Measurements from ENCODE around the gene AP3S1. TPM values are rescaled to one million over a fixed set of nuclear protein-coding genes. Genes with fewer than 3 reads are reported as not detected.
"Not testable (repeated sequence)": the region's sequence is repeated elsewhere in the genome, so short reads cannot be mapped to it uniquely, and the experiment has no call there.

The AP3S1 gene
- total RNA-seq, 1 donor from 2014 or later: 56.0 TPM

GRCh38 chr5:115872447-115872846 is 30.7 kb downstream of the AP3S1 start:
- H3K27me3 Mint-ChIP-seq (ENCODE audit: low read depth): no peaks in the 10 kb centered on the region
- no peak overlapping the region for H3K4me3 Mint-ChIP-seq
- no peak for DNase-seq (ENCODE audit: low spot score in 2 of 2, unreplicated experiment in 2 of 2)
- peaks cover 33% of the 10 kb centered on the region for H3K36me3 Mint-ChIP-seq
- no peak for TF ChIP-seq CTCF (IDR thresholded peaks at IDR 0.05; ENCODE audit: unreplicated experiment)
- H3K4me1 Mint-ChIP-seq: peaks cover 5% of the 10 kb centered on the region
- no peak overlapping the region for H3K27ac Mint-ChIP-seq
- H3K9me3 Mint-ChIP-seq: no peaks in the 10 kb centered on the region

DNA sequence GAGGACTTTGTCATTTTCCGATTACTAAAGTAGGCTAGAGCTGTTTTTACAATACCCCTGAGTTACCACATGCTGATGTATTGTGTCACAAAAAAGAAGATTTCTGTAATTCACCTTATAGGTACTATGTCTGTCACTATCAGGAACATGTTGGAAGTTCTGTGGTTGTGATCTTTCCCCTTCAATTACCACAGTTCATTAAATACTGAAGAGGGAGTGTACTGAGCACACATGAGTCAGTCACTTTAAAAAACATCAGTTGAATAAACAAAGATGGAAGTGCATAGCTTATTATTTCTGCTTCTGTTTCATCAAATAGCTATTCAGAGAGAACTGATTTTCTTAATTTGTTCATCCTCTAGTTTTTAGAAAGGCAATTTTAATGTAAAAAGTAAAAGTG is 31.7 kb downstream of the AP3S1 start:
- TF ChIP-seq CTCF (IDR thresholded peaks at IDR 0.05; ENCODE audit: unreplicated experiment): no peak
- no peaks in the 10 kb centered on the region for H3K27me3 Mint-ChIP-seq (ENCODE audit: low read depth)
- no peak overlapping the region for H3K27ac Mint-ChIP-seq
- DNase-seq (ENCODE audit: low spot score in 2 of 2, unreplicated experiment in 2 of 2): no peak
- peaks cover 5% of the 10 kb centered on the region for H3K4me1 Mint-ChIP-seq
- peaks cover 41% of the 10 kb centered on the region for H3K36me3 Mint-ChIP-seq
- H3K9me3 Mint-ChIP-seq: peaks cover 7% of the 10 kb centered on the region
- no peak overlapping the region for H3K4me3 Mint-ChIP-seq

DNA sequence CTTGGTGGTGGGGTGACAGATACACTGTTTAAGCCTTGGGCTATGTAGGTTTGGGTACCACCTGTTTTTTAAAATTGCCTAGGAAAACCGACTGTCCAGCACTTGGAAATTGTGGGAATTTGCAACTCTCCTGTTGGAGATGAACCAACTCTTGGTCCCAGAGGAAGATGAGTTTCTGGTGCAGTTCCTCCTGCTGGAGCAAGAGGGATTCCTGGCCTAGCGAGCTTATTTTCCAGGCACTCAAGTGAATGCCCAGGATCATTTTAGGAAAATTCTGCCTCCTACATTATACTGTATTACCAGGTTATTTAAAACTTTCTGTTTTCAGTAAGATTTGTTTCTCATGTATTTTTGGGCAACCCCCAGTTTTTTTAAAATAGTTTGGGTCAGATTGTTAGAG is 33.7 kb downstream of the AP3S1 start:
- Mint-ChIP-seq H3K4me3 (no peak overlapping the region), H3K27ac (no peak overlapping the region), H3K9me3 (peaks cover 26% of the 10 kb centered on the region), H3K4me1 (no peaks in the 10 kb centered on the region), H3K27me3 (ENCODE audit: low read depth) (no peaks in the 10 kb centered on the region), H3K36me3 (peaks cover 59% of the 10 kb centered on the region)
- no peak for TF ChIP-seq CTCF (IDR thresholded peaks at IDR 0.05; ENCODE audit: unreplicated experiment)
- no peak for DNase-seq (ENCODE audit: low spot score in 2 of 2, unreplicated experiment in 2 of 2)

GRCh38 chr5:115877342-115877741 is 35.6 kb downstream of the AP3S1 start:
- H3K4me1 Mint-ChIP-seq; H3K27ac Mint-ChIP-seq; DNase-seq (ENCODE audit: low spot score in 2 of 2, unreplicated experiment in 2 of 2); H3K27me3 Mint-ChIP-seq (ENCODE audit: low read depth); H3K4me3 Mint-ChIP-seq: not testable (repeated sequence)
- peaks cover 38% of the 10 kb centered on the region for H3K9me3 Mint-ChIP-seq
- peaks cover 65% of the 10 kb centered on the region for H3K36me3 Mint-ChIP-seq

DNA sequence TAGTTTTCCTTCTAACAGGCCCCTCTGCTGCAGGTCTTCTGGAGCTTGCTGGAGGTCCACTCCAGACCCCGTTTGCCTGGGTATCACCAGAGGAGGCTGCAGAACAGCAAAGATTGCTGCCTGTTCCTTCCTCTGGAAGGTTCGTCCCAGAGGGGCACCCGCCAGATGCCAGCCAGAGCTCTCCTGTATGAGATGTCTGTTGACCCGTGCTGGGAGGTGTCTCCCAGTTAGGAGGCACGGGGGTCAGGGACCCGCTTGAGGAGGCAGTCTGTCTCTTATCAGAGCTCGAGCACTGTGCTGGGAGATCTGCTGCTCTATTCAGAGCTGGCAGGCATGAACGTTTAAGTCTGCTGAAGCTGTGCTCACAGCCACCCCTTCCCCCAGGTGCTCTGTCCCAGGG is 40.7 kb downstream of the AP3S1 start:
- not testable (repeated sequence) for H3K27ac Mint-ChIP-seq
- peaks cover 38% of the 10 kb centered on the region for H3K9me3 Mint-ChIP-seq

DNA sequence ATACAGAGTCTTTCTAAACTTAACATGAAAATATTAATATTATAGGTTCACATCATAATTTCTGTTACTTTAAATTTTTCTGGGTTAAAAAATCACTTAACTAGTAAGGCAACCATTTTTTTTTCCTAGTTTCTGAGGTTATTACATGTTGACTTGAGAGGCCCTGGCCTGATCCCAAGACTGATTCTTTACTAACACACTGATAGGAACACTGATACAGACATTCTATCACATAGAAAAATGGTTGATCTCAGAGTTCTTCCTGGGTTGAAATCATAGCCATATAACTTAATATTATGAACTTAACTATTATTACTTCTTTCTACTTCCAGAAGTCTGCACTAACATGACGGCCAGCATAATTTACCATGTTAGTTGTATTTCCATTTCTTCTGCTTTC is 43.0 kb downstream of the AP3S1 start:
- Mint-ChIP-seq H3K4me3 (no peak overlapping the region), H3K36me3 (peaks cover 28% of the 10 kb centered on the region), H3K4me1 (no peaks in the 10 kb centered on the region), H3K9me3 (peaks cover 20% of the 10 kb centered on the region), H3K27me3 (ENCODE audit: low read depth) (no peaks in the 10 kb centered on the region), H3K27ac (no peak overlapping the region)
- no peak for TF ChIP-seq CTCF (IDR thresholded peaks at IDR 0.05; ENCODE audit: unreplicated experiment)
- no peak for DNase-seq (ENCODE audit: low spot score in 2 of 2, unreplicated experiment in 2 of 2)

More for the DNA sequence above, 40.7 kb downstream of the AP3S1 start:
- not testable (repeated sequence) for H3K27me3 Mint-ChIP-seq (ENCODE audit: low read depth); H3K4me3 Mint-ChIP-seq; H3K4me1 Mint-ChIP-seq; DNase-seq (ENCODE audit: low spot score in 2 of 2, unreplicated experiment in 2 of 2)
- H3K36me3 Mint-ChIP-seq: peaks cover 50% of the 10 kb centered on the region

GRCh38 chr5:115885208-115885607 is 43.5 kb downstream of the AP3S1 start:
- DNase-seq (ENCODE audit: low spot score in 2 of 2, unreplicated experiment in 2 of 2); H3K27me3 Mint-ChIP-seq (ENCODE audit: low read depth); H3K4me3 Mint-ChIP-seq; H3K4me1 Mint-ChIP-seq; H3K27ac Mint-ChIP-seq: not testable (repeated sequence)
- peaks cover 15% of the 10 kb centered on the region for H3K9me3 Mint-ChIP-seq
- H3K36me3 Mint-ChIP-seq: peaks cover 23% of the 10 kb centered on the region
